SK-N-SH treated with all-trans-retinoic acid at 6 μM for 48 hours (cell line): ENCODE data around the gene RSAD2.

ENCODE experiments used
- ATAC-seq: fragments of 200-7000 bp; cut with Tn5 transposase; 3 replicates; pipeline ENCODE4 v1.9.1; 2020; ENCODE audit warnings: mild to moderate bottlenecking, moderate library complexity
- BACH2 ChIP-seq: fragments of 250-450 bp; sonication (Bioruptor Pico); IDR thresholded peaks from 2 replicates; pipeline ENCODE4 v1.9.0; 2021; ENCODE audit warnings: mild to moderate bottlenecking, borderline replicate concordance
- CSDC2 ChIP-seq: fragments of 250-450 bp; sonication (Bioruptor Pico); IDR thresholded peaks from 2 replicates; pipeline ENCODE4 v1.5.0; 2020; ENCODE audit warnings: mild to moderate bottlenecking, moderate library complexity
- ESRRG ChIP-seq: fragments of 250-450 bp; sonication (Bioruptor Pico); IDR thresholded peaks from 2 replicates; pipeline ENCODE4 v1.6.1; 2021; ENCODE audit warnings: mild to moderate bottlenecking
- ISL1 ChIP-seq: fragments of 250-450 bp; sonication (Bioruptor Pico); IDR thresholded peaks from 2 replicates; pipeline ENCODE4 v2.1.2; 2022; ENCODE audit warnings: mild to moderate bottlenecking, moderate library complexity
- OSR1 ChIP-seq: fragments of 250-450 bp; sonication (Bioruptor Pico); IDR thresholded peaks from 2 replicates; pipeline ENCODE4 v1.8.0; 2022; ENCODE audit warnings: moderate library complexity, mild to moderate bottlenecking, inconsistent platforms
- PPARA ChIP-seq: fragments of 250-450 bp; sonication (Bioruptor Pico); IDR thresholded peaks from 2 replicates; pipeline ENCODE4 v1.5.0; 2020; ENCODE audit warnings: mild to moderate bottlenecking, borderline replicate concordance
- SNAI2 ChIP-seq: fragments of 250-450 bp; sonication (Bioruptor Pico); IDR thresholded peaks from 2 replicates; pipeline ENCODE4 v1.5.0; 2020; ENCODE audit warnings: mild to moderate bottlenecking, moderate library complexity
- TCF4 ChIP-seq: fragments of 250-450 bp; sonication (Bioruptor Pico); IDR thresholded peaks from 2 replicates; pipeline ENCODE4 v1.8.0; 2021; ENCODE audit warnings: mild to moderate bottlenecking, moderate library complexity, borderline replicate concordance
- TOX ChIP-seq: fragments of 250-450 bp; sonication (Bioruptor Pico); IDR thresholded peaks from 2 replicates; pipeline ENCODE4 v1.8.0; 2021; ENCODE audit warnings: mild to moderate bottlenecking, moderate library complexity, borderline replicate concordance
- ZC3H10 ChIP-seq: fragments of 250-450 bp; sonication (Bioruptor Pico); IDR thresholded peaks from 2 replicates; pipeline ENCODE4 v1.5.1; 2021; ENCODE audit warnings: mild to moderate bottlenecking, moderate library complexity
- ZFP3 ChIP-seq: fragments of 250-450 bp; sonication (Bioruptor Pico); IDR thresholded peaks from 2 replicates; pipeline ENCODE4 v1.5.0; 2020; ENCODE audit warnings: mild to moderate bottlenecking, moderate library complexity
- ZFP30 ChIP-seq: fragments of 450-650 bp; formaldehyde crosslinking; IDR thresholded peaks from 2 replicates; pipeline ENCODE4 v1.5.0; 2022; ENCODE audit warnings: mild to moderate bottlenecking, moderate library complexity
- ZNF565 ChIP-seq: fragments of 450-650 bp; formaldehyde crosslinking; conservative IDR thresholded peaks from 2 replicates; pipeline ENCODE4 v1.5.0; 2020; ENCODE audit warnings: low read depth, mild to moderate bottlenecking, moderate library complexity
- ZNF70 ChIP-seq: fragments of 450-650 bp; formaldehyde crosslinking; IDR thresholded peaks from 2 replicates; pipeline ENCODE4 v1.5.0; 2020; ENCODE audit warnings: mild to moderate bottlenecking, moderate library complexity
- ZNF8 ChIP-seq: fragments of 450-650 bp; formaldehyde crosslinking; IDR thresholded peaks from 2 replicates; pipeline ENCODE4 v1.5.0; 2020; ENCODE audit warnings: mild to moderate bottlenecking, moderate library complexity
- TF ChIP-seq, protein P1 (sequence below): fragments of 250-450 bp; sonication (Bioruptor Pico); IDR thresholded peaks from 2 replicates; pipeline ENCODE4 v1.5.1; 2020; ENCODE audit warnings: low read depth, mild to moderate bottlenecking, moderate library complexity
- TF ChIP-seq, protein P2 (sequence below): fragments of 250-450 bp; sonication (Bioruptor Pico); IDR thresholded peaks from 2 replicates; pipeline ENCODE4 v1.5.0; 2020; ENCODE audit warnings: mild to moderate bottlenecking, moderate library complexity
- TF ChIP-seq, protein P3 (sequence below): fragments of 250-450 bp; sonication (Bioruptor Pico); IDR thresholded peaks from 2 replicates; pipeline ENCODE4 v1.8.0; 2021; ENCODE audit warnings: low read depth, mild to moderate bottlenecking, moderate library complexity, borderline replicate concordance
- TF ChIP-seq, protein P4 (sequence below): fragments of 250-450 bp; sonication (Bioruptor Pico); IDR thresholded peaks from 2 replicates; pipeline ENCODE4 v1.5.1; 2021; ENCODE audit warnings: mild to moderate bottlenecking, moderate library complexity
- TF ChIP-seq, protein P5 (sequence below): fragments of 250-450 bp; sonication (Bioruptor Pico); IDR thresholded peaks from 2 replicates; pipeline ENCODE4 v1.8.0; 2020; ENCODE audit warnings: mild to moderate bottlenecking, moderate library complexity, borderline replicate concordance

Gene RSAD2

DNA sequence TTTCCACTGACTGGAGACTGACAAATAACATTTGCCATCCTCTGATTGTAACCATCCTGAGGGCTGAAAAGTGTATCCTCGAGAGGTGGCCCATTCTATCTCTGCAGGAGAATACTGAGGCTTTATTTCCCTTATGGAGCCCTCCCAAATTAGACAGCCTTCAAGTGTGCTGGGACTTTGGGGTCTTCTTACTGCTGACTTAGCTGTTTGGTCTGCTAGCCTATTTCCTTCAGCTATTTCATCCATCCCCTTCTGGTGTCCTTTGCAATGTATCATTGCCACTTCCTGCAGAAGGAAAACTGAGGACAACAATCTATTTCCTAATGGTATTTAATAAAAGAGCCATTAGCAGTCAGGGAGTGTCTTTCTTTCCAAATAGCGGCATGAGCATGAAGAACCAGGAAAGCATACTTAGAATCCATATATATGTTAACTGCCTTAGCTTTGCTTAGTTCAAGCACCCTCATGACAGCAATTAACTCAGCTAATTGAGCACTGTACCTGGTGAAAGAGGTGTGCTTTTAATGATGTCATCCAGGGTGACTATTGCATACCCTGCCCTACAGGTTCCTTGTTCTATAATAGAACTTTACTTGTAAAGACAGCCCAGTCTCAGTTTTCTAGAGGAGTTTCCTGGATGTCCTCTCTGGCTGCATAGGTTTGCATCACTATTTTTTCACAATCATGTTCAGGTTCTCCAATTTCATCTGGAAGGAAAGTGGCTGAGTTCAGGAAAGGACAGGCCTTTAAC is 35.9 kb upstream of the RSAD2 start (continued):
- TF ChIP-seq ZNF565 (CRISPR knock-in tag): no peak

DNA sequence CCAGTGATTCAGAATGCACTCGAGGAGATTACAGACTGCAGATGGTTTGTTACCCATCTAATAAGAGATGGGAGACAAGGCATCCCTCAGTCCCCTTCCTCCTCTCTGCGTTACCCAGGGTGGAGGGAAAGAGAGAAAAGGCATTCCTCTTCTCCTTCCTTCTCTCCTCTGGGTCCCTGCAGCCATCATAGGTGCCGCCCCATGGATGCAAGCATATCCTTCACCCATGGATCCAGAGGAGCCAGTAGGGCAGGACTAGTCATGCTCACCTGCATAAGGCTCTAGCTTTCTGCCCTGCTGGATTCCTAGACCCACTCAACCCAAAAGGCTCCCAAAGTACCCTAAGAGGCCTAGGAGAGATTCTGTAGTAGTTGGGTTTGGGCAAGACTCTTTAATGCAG is 32.3 kb upstream of the RSAD2 start:
- ATAC-seq: no peak

DNA sequence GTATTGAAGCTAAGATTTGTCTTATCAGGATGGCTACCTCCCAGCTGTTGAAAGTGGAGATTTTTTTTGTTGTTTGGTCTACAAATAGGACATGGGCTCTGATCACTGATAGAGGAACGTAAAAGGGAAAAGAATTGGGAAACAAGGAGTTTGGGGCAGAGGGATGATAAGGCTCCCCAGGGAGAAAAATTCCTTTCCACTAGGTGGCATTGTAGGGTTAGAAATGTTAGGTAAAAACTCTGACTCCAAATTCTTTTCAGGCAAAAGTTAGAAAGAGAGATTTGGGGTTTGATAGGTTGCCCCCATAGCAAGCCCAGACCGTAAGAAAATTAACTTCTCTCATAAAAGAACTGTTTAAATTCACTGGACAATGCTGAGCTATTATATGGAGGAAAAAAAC is 31.7 kb upstream of the RSAD2 start:
- no peak for ATAC-seq
- TF ChIP-seq ZNF8 (CRISPR knock-in tag) (no peak), ZNF565 (CRISPR knock-in tag) (no peak), TOX (CRISPR knock-in tag) (no peak), ISL1 (CRISPR knock-in tag) (no peak), TCF4 (no peak), PPARA (CRISPR knock-in tag) (no peak), ZNF70 (no peak), ZFP30 (CRISPR knock-in tag) (no peak), ZC3H10 (no peak), SNAI2 (CRISPR knock-in tag) (no peak), ZFP3 (CRISPR knock-in tag) (no peak)
- TF ChIP-seq, protein P1, sequence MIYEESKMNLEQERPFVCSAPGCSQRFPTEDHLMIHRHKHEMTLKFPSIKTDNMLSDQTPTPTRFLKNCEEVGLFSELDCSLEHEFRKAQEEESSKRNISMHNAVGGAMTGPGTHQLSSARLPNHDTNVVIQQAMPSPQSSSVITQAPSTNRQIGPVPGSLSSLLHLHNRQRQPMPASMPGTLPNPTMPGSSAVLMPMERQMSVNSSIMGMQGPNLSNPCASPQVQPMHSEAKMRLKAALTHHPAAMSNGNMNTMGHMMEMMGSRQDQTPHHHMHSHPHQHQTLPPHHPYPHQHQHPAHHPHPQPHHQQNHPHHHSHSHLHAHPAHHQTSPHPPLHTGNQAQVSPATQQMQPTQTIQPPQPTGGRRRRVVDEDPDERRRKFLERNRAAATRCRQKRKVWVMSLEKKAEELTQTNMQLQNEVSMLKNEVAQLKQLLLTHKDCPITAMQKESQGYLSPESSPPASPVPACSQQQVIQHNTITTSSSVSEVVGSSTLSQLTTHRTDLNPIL (CRISPR knock-in tag): no peak
- TF ChIP-seq, protein P2, sequence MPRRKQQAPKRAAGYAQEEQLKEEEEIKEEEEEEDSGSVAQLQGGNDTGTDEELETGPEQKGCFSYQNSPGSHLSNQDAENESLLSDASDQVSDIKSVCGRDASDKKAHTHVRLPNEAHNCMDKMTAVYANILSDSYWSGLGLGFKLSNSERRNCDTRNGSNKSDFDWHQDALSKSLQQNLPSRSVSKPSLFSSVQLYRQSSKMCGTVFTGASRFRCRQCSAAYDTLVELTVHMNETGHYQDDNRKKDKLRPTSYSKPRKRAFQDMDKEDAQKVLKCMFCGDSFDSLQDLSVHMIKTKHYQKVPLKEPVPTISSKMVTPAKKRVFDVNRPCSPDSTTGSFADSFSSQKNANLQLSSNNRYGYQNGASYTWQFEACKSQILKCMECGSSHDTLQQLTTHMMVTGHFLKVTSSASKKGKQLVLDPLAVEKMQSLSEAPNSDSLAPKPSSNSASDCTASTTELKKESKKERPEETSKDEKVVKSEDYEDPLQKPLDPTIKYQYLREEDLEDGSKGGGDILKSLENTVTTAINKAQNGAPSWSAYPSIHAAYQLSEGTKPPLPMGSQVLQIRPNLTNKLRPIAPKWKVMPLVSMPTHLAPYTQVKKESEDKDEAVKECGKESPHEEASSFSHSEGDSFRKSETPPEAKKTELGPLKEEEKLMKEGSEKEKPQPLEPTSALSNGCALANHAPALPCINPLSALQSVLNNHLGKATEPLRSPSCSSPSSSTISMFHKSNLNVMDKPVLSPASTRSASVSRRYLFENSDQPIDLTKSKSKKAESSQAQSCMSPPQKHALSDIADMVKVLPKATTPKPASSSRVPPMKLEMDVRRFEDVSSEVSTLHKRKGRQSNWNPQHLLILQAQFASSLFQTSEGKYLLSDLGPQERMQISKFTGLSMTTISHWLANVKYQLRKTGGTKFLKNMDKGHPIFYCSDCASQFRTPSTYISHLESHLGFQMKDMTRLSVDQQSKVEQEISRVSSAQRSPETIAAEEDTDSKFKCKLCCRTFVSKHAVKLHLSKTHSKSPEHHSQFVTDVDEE (CRISPR knock-in tag): no peak
- TF ChIP-seq, protein P3, sequence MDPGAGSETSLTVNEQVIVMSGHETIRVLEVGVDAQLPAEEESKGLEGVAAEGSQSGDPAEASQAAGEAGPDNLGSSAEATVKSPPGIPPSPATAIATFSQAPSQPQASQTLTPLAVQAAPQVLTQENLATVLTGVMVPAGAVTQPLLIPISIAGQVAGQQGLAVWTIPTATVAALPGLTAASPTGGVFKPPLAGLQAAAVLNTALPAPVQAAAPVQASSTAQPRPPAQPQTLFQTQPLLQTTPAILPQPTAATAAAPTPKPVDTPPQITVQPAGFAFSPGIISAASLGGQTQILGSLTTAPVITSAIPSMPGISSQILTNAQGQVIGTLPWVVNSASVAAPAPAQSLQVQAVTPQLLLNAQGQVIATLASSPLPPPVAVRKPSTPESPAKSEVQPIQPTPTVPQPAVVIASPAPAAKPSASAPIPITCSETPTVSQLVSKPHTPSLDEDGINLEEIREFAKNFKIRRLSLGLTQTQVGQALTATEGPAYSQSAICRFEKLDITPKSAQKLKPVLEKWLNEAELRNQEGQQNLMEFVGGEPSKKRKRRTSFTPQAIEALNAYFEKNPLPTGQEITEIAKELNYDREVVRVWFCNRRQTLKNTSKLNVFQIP (CRISPR knock-in tag): no peak
- TF ChIP-seq, protein P4, sequence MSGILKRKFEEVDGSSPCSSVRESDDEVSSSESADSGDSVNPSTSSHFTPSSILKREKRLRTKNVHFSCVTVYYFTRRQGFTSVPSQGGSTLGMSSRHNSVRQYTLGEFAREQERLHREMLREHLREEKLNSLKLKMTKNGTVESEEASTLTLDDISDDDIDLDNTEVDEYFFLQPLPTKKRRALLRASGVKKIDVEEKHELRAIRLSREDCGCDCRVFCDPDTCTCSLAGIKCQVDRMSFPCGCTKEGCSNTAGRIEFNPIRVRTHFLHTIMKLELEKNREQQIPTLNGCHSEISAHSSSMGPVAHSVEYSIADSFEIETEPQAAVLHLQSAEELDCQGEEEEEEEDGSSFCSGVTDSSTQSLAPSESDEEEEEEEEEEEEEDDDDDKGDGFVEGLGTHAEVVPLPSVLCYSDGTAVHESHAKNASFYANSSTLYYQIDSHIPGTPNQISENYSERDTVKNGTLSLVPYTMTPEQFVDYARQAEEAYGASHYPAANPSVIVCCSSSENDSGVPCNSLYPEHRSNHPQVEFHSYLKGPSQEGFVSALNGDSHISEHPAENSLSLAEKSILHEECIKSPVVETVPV (CRISPR knock-in tag): no peak

More for the DNA sequence above, 32.3 kb upstream of the RSAD2 start:
- TF ChIP-seq OSR1 (CRISPR knock-in tag) (no peak), TCF4 (no peak), ISL1 (CRISPR knock-in tag) (no peak), BACH2 (CRISPR knock-in tag) (no peak), ZC3H10 (no peak), ZFP3 (CRISPR knock-in tag) (0 out of 2 replicates have a peak, but pooled peaks have one; percentile 11), ZFP30 (CRISPR knock-in tag) (peak; percentile 25; the same call in 1 of the 2 replicates), PPARA (CRISPR knock-in tag) (no peak), ESRRG (CRISPR knock-in tag) (no peak), ZNF8 (CRISPR knock-in tag) (no peak), SNAI2 (CRISPR knock-in tag) (no peak), ZNF70 (no peak), TOX (CRISPR knock-in tag) (no peak), CSDC2 (CRISPR knock-in tag) (no peak)
- TF ChIP-seq, protein P1 (CRISPR knock-in tag): no peak
- TF ChIP-seq, protein P2 (CRISPR knock-in tag): no peak
- TF ChIP-seq, protein P5, sequence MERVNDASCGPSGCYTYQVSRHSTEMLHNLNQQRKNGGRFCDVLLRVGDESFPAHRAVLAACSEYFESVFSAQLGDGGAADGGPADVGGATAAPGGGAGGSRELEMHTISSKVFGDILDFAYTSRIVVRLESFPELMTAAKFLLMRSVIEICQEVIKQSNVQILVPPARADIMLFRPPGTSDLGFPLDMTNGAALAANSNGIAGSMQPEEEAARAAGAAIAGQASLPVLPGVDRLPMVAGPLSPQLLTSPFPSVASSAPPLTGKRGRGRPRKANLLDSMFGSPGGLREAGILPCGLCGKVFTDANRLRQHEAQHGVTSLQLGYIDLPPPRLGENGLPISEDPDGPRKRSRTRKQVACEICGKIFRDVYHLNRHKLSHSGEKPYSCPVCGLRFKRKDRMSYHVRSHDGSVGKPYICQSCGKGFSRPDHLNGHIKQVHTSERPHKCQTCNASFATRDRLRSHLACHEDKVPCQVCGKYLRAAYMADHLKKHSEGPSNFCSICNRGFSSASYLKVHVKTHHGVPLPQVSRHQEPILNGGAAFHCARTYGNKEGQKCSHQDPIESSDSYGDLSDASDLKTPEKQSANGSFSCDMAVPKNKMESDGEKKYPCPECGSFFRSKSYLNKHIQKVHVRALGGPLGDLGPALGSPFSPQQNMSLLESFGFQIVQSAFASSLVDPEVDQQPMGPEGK: no peak
